ENCODE results near the gene PMF1.

Gene PMF1

GRCh38 chr1:156241311-156241811 is 28.6 kb downstream of the PMF1 start:
- DNase-seq, result no peak

GRCh38 chr1:156241926-156242325 is 29.1 kb downstream of the PMF1 start, which contains the start of gene BGLAP:
TSS of gene BGLAP (plus strand) at chr1:156242184. CDS start at chr1:156242232, 48 bp downstream.
- DNase-seq, result no peak

DNA sequence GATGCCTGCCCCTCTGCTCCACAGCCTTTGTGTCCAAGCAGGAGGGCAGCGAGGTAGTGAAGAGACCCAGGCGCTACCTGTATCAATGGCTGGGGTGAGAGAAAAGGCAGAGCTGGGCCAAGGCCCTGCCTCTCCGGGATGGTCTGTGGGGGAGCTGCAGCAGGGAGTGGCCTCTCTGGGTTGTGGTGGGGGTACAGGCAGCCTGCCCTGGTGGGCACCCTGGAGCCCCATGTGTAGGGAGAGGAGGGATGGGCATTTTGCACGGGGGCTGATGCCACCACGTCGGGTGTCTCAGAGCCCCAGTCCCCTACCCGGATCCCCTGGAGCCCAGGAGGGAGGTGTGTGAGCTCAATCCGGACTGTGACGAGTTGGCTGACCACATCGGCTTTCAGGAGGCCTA is 29.9 kb downstream of the PMF1 start:
- no peak for DNase-seq

GRCh38 chr1:156244126-156244525 is 31.3 kb downstream of the PMF1 start:
- no peak for DNase-seq

GRCh38 chr1:156244712-156245111 is 31.9 kb downstream of the PMF1 start:
- no peak for DNase-seq

DNA sequence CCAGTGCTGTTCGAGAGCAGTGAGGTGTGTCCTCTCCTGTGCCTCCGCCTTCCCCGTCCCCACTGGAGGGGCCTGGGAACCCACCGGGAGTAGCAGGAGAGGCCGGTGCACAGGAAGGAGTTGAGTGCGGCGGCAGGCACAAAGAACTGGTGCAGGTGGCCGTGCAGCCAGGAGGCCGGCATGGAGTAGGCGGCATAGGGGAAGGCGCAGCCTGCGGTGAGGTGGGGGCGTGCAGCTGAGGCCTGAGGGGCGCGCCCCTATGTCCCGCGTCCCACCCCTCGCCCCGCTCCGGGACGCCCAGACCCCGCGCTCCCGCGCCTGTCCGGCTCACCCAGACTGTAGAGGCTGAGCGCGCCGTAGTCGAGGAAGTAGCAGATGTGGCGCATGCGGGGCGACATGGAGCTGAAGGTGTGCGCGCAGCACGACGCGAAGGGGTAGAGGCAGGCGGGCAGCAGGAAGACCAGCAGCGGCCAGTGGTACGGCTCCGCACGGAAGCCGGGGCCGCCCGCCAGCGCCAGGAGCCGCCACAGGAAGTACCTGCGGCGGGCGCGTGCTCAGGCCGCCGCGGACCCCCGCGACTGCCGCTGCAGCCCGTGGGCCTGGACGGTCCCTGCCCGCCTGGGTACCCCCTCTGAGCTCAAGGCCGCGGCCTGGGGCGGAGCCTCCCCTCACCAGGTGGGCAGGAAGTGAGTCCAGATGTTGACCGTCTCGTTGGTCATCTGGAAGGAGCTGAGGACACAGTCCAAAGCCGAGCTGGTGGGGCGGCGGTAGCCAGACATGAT is 32.8 kb downstream of the PMF1 start:
- DNase-seq, result peak in 1 of 2 experiments; percentile 39

GRCh38 chr1:156246241-156246780 is 33.5 kb downstream of the PMF1 start:
- DNase-seq, result no peak

- DNase-seq, result no peak
These were observed 34.1 kb downstream of the PMF1 start for GRCh38 chr1:156246781-156247459.

DNA sequence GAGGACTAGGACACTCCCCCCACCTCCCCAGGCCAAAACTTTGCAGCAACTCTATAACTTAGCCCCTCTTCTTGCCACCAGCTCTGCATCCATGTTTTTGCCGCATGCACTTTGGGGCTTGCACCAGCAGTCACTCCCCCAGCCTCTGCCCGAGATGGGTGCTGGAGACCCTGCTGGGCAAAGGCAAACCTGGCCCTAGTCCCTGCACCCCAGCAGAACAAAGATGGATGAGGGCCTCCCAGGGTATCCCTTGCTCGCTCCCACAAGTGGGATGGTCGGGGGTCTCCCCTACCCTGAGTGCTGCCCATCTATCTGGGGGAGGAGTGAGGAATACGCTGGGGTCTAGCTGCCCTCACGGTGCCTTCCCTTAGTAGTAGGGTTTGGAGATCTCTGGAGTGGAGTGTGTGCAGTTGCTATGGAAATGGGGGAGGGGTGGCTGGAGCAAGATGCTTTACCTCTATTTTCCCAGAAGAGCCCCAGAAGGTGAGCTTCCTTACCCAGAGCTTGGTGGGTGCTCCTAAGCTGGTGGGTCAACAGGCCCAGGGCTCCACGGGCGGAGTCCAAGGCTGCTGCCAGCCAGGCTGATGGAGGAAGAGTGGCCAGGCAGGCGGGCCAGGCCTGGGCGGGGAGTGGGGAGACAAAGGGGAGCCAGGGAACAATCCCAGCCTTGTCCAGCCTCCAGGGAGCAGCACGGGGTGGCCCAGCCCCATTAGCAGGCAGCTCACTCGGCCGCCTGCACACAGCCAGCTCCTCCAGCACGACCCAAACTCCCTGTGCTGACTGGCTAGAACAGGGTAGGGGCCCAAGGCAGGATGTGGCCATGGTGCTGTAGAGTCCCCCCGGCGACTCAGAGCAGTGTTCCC is 34.9 kb downstream of the PMF1 start, which contains the start of gene PAQR6:
Gene PAQR6 (minus strand): TSS at position 597 of the 863 bp plus-strand sequence. CDS start 1,325 bp downstream, outside the sequence.
- no peak for DNase-seq

DNA sequence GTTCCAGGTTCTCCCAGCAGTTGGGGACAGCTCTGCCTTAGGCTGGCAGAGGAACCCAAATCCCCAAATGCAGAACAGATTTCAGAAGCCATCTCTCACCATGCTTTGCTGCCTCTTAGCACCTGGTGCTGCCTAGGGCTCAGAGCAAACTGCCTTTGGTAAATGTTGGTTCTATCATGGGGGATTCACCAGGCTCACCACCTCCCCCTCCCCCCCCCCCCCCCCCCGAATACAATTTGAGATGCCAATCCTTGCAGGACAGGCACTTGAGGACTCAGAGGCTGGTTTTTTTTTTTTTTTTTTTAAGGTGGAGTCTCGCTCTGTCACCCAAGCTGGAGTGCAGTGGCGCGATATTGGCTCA is 35.5 kb downstream of the PMF1 start:
- DNase-seq, result no peak

- no peak for DNase-seq
These were observed 36.8 kb downstream of the PMF1 start for GRCh38 chr1:156249593-156249992.

DNA sequence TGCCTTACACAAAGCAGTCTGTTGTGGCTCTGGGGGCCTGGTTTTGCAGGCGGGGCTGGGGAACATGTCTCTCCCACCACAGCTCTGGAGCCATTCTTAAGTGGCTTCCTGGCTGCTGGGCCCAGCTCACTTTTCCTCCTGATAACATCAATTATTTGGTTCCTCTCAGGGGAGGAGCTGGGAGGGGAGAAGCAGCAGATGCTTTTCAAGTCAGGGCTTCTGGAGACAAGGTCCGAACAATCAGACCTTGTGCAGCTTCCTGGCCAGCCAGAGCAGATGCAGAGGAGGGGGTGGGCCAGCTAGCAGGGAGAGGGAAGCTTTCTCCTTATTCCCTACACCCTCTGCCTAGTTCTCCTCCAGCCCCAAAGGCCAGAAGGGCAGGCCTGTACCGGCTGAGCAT is 38.7 kb downstream of the PMF1 start:
- DNase-seq, result no peak

DNA sequence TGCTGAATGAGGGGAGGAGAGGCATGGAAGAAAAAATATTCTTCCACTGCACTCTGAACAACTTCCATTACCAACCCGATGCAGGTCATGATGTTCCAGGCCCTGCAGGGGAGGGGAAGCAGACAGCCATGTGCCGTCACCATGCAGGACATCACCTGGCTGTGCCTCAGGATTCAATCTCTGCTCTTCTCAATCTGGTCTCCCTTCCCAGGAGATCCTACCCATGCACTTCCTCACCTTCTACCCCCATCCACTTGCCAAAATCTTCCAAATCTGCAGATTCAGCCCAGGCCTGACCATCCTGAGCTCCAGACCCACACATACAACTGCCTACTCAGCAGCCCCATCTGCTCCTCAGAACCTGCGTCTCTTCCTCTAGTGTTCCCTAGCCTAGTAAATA is 40.8 kb downstream of the PMF1 start:
- DNase-seq, result no peak

- no peak for DNase-seq
These were observed 44.9 kb downstream of the PMF1 start for GRCh38 chr1:156257711-156258110.

- no peak for DNase-seq
These were observed 46.1 kb downstream of the PMF1 start for GRCh38 chr1:156258859-156259258.

DNA sequence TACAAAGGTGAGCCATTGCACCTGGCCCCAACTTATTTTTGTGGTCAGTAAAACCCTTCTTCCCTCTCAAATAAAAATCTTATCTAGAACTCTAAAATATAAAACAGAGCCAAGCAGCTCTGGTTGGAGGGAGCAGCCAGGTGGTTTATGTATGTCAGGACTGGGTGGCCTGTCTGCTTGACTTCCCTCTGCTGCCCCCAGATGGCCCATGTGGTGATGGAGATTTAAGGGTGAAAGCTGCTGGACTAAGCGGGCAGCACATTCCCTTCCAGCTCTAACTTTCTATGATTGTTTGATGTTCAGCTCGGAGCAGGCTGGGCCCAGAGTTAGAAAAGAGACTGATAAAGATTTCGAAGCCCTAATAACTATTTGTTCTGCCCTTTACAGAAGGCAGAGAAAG is 47.0 kb downstream of the PMF1 start:
- DNase-seq, result no peak

DNA sequence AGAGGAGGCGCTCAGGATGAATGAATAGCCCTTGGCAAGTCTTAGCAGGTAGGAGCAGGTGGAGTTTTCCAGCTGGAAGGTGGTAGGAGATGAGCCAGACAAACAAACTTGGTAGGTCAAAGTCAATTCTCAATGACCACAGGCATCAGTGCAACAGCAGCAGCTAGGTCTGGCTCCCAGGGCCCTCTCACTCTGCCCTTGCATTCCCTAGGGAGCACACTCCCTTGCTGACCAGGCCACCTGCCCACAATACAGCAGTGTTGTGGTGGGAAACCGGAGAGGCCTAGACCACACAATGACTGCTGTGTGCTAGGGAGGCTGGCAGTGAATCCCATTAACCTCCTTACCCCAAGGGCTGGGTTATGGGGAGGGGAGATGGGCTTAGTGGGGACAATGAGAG is 48.1 kb downstream of the PMF1 start:
- DNase-seq, result no peak

DNA sequence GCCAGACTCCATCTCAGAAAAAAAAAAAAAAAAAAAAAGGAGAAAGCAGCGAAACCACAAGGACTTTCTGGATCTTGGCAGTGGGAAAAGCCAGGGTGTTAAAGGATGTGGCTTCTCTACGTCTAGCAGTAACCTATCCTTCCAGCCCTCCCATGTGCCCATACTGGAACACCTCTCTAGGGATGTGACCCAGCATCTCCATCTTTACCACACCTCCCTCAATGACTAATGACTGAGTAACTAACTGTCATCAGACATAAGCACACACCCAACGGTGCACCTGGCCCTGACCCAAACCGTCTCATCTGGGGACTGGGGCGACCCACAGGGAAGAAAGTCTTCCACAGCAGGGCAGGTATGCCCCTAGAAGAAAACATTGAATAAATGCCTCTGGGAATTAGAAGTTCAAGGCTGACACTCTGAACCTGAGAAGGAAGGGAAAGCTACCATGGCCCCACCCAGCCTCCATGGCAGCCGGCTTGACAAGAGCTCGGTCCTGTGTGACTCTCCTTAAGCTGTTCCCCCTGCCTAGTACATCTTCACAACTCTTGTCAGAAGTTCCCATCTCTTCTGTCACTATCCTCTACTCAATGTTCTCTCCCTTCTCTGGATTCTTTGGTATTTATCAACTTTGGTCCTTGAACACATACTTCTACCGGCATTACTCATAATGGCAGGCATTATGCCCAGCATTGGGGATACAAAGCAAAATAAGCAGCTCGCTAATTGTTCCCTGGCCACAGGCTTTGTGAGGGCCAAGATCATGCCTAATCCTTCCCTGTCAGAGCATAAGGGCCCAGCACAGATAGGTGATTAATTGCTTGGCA is 49.9 kb downstream of the PMF1 start:
- no peak for DNase-seq

DNA sequence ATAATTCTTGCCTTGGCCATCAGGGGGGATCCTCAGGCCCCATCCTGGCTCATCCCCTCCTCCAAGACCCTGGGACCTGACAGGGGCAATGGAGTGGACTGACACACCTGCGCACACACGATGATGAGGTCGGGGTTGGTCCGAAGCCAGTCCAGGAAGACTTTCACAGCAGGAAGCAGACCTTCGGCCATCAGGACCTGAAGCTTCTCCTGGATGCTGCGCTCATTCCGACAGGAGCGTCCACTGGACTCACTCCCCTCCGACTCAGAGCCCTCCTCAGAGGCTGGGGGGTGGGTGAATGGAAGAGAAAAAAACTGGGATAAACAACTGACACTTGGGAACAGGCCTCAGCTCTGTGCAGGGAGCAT is 50.5 kb downstream of the PMF1 start:
- no peak for DNase-seq

- no peak for DNase-seq
These were observed 53.2 kb downstream of the PMF1 start for GRCh38 chr1:156266051-156266450.

DNA sequence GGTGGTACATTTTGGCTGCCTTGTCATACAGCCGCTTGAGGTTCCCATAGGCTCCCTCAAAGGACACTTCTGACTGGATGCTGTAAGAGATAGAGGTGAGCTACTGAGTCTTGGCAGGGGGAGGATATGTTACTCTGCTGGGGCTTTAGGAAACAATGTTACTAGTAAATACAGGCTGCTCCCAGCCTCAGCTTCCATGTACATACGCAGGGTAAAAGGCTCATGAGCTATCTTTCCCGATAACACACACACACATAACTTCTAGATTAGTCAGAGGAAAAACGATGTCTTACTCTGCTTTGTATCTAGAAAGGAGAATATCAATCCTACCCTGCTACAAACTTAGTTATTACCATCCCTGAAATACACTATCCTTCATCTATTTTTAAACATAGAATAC is 55.5 kb downstream of the PMF1 start:
- DNase-seq, result no peak

DNA sequence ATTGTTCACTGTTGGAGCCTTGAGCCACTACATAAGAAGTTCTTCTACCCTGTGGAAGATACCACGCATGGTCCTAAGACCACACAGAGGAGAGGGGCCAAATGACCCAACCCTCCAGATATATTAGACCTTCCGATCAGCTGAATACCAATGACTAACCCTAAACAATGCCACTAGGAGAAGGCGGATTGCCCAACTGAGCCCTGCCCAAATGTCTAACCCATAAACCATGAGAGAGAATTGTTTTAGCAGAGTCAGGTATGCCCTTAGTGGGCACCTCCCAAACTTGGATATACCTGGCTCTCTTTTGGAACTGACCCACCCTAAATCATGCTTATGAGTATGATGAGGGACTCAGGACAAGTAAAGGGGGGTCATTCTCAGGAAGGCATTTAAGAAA is 57.5 kb downstream of the PMF1 start:
- no peak for DNase-seq

Data from stimulated activated CD4-positive, alpha-beta T cell treated with anti-CD3 and anti-CD28 coated beads, Interleukin-4, amount 100 ng/mL, for 4 hours (primary cell).